NCI-H226 (cell line): ENCODE measurements around the gene DUSP10.

Source experiments
- DNase-seq: peaks from one replicate; pipeline ENCODE4 v3.0.0-alpha.2; 2015

DUSP10 gene

DNA sequence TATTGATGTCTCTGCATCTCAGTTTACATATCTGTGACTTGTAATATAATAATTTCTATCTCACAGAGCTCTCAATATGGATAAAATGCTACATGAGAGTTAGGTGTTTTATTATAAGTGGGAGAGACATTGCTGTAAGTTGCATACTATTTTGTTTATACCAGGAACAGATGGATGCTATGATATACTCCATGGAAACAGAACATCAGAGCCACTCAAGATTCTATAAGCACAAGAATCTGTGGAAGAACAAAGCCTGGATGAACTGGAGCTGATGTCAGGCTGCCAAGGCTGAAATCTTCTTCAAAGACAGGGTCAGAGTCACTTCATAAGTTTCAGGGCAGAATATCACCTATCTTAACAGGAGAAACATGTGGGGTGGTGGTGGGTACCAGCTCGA is 30.2 kb downstream of the DUSP10 start:
- DNase-seq: no peak

DNA sequence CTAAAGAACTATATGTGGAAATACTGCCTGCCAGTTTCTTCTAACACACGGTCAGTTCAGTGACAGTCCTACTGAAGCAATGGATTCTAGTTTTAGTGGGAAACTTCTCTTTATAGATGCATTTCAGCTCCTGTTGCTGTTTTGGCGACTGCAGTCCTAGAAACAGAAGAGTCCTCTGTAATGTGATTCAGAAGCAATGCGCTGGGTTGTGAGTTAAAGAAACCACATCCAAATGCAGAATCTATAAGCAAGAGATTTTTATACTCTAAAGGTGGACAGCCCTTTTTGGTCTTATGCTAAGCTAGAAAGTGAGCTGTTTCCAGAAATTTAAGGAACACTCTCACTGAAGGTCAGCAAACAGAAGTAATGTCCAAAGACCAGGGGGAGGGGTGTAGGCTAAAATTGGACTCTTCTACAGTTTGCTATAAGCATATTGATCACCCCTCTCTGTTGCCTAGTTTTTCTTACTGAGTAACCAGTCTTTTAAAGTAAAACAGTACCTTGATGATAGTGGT is 30.8 kb downstream of the DUSP10 start:
- DNase-seq: no peak

DNA sequence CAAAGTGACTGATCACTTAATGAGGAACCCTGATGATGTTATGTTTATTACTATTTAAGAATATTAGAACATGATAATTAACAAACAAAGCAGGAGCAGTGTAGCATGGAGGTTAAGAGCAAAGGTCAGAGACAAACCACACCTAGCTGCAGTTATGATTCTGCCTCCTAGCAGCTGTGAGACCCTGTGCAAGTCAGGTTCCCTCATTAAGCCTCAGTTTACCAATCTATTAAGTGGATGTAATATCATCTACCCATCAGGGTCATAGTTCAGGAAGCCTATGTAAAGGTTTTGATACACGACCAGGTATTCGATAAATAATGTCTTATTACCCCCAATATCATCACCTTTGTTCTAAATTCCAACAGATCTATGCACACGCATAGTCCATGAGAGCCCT is 32.0 kb downstream of the DUSP10 start:
- no peak for DNase-seq

DNA sequence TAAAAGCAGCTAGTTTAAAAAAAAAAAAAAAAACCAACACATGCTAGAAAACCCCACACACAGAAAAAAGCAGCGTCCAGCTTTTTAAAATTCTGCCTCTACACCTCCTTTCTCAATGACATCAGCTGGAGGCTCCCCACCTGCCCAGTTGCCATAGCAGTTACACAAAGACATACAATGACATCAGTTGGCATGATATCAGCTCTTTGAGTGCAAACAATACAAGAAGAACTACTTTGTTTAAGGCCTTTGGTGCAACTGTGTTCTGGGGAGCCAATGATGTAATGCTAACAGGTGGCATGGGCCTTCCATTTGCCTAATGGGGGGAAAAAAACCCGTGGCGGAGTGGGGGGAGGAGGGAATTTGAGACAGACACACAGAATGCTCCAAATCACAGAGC is 32.9 kb downstream of the DUSP10 start:
- DNase-seq: peak; percentile 22

GRCh38 chr1:221708076-221708571 is 33.8 kb downstream of the DUSP10 start:
- DNase-seq: no peak

DNA sequence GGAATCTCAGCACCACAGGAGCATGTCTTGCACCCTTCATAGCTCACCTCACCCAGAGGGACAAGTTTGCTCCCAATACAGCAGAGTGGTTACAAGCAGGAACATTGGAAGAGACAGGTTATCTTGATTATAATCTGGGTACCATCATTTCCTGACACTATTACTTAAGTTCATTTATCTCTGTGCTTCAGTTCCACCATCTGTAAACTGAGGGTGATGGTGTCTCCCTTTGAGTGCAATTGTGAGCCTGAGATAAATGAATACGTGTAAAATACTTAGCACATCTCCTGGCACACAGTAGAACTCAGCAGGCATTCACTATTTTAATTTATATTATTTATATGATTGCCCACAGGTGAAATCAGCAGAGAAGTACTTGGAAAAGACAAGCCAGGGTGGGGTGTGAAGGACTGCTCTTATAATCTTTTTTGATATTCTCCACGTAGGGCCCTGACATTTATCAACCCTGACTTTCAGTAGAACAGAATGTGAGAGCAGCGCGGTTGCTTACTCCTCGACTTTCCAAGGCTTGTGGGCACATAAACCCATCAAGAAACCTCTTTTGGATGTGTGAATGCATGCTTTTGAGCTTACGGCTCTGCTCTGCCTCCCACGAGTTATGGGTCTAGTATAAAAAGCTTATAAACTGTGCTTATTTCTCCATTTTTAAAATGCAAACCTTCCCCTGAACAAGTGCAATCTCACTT is 34.9 kb downstream of the DUSP10 start:
- DNase-seq: no peak

DNA sequence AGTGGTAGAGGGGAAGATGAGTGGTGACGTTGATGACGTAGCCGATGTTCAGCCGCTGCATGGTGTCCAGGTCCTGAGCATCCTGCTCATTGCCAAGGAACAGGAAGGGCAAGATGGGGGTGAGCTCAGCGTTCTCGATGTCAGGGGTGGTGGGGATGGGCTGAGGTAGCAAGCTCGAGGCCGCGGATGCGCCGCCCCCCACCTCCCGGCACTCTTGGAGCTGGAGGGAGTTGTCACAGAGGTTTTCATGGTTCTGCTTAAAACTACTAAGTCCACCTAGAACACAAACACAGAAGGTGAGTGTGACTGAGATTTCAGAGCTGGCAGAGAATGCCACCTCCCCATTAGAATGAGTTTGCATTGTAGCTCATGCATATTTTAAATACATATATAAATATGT is 35.7 kb downstream of the DUSP10 start:
- no peak for DNase-seq

- DNase-seq: no peak
Observed at GRCh38 chr1:221704306-221704705, 37.6 kb downstream of the DUSP10 start.

DNA sequence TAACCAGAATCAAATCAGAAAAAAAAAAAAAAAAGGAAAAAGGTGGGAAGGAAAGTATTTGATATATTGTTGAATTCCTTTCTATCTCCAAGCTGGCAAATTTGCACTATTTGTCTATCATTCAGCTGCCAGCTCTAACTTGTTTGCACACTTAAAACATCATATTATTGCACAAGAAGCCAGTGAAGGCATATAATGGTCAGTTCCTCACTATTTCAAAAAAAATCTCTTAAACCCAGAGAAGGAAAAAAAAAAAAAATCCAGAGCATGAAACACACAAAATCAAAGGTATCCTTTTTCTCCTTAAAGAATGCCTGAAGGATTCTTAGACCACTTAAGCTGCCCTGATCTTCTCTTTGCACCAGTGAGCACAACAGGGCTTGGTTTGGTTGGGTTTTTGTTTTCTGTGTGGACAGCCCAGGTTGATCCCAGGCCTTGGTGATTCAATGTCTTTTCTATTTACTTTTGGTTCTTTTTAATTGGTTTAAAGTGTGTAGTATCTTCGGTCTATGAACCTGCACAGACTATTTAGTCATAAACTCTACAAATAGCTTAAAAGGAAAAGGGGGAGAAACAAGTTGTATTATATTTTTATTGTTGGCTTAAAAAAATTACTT is 40.2 kb downstream of the DUSP10 start:
- DNase-seq: no peak

- no peak for DNase-seq
Observed at GRCh38 chr1:221700948-221701347, 40.9 kb downstream of the DUSP10 start.

GRCh38 chr1:221700536-221700935 is 41.4 kb downstream of the DUSP10 start:
- no peak for DNase-seq

- no peak for DNase-seq
Observed at GRCh38 chr1:221699978-221700519, 41.8 kb downstream of the DUSP10 start.

- peak; percentile 33 for DNase-seq
Observed at GRCh38 chr1:221699577-221699976, 42.3 kb downstream of the DUSP10 start.

DNA sequence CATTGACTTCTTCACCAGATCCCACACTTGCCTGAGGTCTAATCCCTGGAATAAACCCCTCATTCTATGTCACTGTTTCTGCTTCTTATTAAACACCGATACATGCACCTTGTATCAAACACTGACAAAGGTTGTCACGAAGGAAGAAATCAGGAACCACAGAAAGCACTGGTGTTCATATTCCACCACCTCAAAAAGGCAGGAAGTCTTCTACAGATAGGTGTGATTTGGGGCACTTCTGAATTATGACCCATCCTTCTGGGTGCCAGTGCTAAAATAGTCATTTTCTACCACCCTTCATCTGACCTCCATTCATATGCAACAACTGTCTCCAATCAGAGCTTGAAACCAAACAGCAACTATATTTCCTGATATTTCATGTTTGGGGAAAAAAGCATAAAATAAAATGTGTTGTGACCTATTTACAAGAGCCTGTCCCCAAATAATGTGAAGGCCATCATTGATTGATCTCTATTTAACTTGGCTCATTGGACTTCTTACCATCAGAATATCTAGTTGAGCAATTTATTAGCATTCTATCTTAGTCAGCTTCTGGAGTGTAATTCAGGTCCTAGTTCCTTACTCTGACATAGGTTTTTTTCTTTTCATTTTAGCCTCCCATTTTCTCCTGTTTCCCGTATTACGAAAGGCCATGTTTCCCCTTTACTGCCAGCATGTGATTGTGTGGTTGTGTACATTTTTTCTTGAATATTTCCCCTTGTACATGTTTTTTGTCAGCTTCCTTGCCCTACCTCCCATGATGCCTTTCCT is 43.1 kb downstream of the DUSP10 start:
- no peak for DNase-seq

- no peak for DNase-seq
Observed at GRCh38 chr1:221697923-221698425, 43.9 kb downstream of the DUSP10 start.

DNA sequence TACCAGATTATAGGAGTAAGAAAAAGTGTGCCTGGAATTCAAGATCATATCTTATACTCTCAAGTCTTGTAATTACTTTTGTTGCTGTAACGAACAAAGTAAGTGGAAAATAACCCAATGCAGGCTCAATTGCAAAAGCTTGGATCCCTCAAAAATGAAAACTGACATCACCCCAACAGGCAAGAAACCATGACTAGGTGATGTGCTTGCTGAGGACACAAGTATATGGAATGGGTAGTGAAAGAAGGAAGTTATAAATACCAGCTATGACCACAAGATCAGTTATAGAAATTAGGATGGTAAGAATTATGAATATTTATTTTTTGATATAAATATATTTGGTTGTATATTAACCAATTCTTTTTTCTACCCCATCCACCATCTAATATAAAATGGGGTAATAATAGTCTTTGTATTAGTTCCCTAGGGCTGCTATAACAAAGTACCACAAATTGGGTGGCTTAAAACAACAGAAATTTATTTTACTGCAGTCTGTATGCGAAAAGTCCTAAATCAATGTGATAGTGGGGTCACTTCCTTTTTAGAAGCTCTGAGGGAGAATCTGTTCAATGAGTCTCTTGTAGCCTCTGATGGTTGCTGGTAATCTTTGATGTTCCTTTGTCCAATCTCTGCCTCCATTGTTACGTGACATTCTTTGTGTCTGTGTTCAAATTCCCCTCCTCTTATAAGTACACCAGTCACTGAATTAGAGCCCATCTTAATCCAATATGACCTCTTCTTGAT is 45.0 kb downstream of the DUSP10 start:
- no peak for DNase-seq

GRCh38 chr1:221696027-221696426 is 45.9 kb downstream of the DUSP10 start:
- no peak for DNase-seq

DNA sequence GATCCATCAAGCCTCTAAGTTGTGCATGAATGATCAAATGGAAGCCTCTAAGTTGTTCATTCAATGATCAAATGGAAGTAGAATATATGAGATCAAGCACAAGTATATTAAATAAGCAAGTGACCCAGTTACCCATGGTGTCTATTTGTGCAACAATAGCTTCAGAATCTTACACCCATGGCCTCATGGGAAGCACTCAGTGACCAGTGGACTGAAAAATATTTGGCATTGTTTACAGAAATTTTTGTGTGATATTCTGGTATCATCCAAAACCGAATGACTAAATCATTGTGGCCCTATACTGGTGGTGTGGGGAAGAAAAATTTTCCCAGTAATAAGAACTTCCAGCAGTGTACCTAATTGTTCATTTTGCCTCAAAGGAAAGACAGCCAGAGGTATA is 46.6 kb downstream of the DUSP10 start:
- DNase-seq: no peak

DNA sequence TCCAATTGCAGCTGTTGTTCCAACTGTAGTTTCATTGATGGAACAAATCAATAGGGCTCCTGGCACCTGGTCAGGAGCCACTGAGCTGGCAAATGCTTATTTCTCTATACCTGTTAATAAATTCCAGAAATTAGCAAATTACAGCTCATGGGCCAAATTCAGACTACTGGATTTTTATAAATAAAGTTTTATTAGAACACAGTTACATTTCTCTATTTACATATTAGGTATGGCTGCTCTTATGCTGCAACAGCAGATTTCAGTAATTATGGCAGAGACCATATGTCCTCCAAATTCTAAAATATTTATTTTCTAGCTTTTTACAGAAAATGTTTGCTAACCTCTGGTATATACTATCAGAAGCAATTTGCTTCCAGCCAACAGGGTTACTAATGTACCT is 47.8 kb downstream of the DUSP10 start:
- no peak for DNase-seq

GRCh38 chr1:221693087-221693486 is 48.8 kb downstream of the DUSP10 start:
- DNase-seq: no peak

DNA sequence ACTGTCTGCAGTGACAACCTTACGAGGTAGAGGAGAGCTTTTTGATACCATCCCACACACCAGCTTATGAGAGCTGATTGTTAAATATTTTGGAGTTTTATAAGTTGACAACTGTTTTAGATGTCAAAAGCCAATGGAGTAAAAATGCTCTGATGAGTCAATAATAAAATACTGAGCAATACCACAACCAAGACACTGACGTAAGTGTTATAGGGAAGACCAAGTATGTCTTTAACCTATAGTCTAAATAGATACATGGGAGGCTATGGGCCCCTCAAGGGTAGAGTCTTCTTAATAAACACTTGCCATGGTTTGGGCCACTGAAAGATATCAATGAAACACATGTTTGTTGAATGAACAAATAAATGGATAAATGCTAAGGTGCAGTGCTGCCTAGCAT is 49.2 kb downstream of the DUSP10 start:
- DNase-seq: no peak

DNA sequence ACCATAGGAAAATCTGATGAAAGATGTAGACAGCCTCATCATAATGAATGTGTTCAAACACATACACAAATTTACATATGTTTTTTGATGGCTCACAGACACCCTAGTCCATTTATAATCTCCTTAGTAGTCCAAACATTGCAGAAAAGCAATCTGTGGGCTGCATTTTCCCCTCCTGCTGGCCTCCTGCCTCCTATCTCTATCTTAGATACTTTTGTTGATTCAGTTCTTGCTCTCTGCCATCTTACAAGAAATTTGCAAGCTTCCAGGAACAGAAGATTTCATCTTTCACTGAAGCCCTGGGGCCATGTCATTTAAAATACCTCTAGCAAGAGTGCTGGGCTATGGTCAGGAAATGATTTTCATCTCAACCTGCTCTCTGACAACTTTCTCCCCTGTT is 50.6 kb downstream of the DUSP10 start:
- no peak for DNase-seq

- no peak for DNase-seq
Observed at GRCh38 chr1:221690858-221691257, 51.0 kb downstream of the DUSP10 start.
